NCI-H1417 (cell line): ENCODE results near the gene SMPD3.
A peak's percentile ranks its signal among the peaks of the same experiment; 100 is the strongest.

Experiments
- DNase-seq, 3 experiments: peaks; one replicate each; lab custom pipeline; 2025; lab: John Stamatoyannopoulos, UW

The SMPD3 gene

DNA sequence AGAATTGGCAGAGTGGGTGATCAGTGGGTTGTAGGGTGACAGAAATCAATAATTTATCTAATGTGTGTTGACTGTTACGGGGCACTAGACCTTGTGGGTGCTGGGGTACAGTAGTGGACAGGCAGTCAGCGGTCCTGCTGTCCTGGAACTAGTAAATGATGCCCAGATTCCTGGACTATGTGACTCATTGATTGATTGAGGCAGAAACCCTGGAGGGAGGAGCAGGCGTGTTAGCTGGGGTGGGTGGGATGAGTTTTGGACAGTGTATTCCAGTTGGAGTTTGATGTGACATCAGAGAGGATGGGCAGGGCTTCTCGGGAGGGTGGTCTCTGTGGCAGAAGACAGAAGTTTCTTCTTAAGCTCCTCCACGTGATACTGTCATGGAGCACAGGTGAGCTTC lies 113.1 kb downstream of the SMPD3 start:
- no peak for DNase-seq

DNA sequence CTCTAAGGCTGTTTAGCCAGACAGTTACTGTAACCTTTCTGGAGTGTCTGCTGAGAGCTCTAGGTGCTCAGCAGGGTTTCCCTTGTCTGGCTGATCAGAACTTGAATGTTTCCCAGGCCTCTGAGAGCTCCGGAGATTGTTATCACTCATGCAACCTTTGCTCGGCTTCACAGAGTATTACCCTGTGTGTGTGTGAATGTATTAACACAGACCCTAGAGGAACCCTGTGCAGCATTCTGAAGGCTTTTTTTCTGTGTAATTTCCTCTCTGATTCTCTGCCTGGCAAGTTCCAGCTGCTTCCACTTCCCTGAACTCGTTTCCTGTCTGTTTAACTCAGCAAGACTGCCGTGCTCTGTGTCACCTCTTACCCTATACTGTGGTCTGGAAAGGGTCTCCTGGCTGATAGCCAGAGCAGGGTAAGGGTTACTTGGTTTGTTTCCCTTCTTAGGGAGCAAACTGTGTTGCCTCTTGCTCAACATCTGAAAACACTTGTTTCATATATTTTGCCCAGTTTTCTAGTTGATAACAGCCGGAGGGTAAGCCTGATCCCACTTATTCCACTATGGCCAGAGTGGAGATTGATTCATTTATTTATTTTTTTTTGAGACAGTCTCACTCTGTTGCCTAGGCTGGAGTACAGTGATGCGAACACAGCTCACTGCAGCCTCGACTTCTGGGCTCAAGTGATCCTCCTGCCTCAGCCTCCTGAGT lies 115.7 kb downstream of the SMPD3 start:
- DNase-seq: peak in 2 of 3 experiments; percentile 36 to 59

DNA sequence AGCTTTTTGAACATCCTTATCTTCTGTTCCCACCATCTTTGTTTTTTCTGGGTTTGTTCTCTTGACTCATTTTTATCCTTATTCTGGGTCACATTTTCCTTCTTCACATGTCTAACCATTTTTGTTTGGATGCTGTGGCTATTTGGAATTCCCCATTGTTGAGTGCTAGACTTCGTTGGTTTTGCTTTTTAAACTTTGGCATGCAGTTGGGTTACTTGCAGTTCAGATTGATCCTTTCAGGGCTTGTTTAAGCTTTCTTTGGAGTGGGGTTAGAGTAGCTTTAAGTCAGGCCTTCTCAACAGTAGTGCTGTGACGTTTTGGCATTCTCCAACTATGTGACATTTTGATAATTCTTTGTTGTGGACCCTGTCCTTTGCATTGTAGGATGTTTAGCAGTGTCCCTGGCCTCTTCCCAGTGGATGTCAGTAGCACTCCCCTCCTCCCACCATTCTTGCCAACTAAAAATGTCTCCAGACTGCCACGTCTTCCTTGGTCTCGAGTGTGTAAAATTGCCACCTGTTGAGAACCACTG lies 116.4 kb downstream of the SMPD3 start:
- DNase-seq: no peak

DNA sequence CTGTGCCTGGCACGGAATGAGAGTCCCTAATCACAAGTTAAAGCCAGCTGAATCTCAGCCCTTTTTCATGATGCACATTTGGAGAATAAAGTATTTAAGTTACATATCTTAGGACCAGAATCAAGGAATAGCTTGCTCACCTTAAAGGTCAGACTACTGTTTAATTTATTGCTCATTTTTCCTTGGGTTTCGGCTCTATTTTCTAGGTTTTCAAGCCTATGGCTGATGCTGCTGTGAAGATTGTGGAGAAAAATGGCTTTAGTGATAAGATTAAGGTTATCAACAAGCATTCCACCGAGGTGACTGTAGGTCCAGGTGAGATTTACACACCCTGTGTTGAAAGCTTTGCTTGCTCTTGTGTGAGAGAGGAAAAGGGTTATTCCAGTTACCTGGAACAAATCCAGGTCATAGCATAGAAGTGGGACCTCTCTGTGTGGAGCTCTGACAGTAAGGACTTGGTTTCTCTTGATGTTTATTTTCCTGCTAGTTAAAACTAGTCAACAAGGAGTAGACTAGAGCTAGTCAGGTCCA lies 119.4 kb downstream of the SMPD3 start:
- no peak for DNase-seq

DNA sequence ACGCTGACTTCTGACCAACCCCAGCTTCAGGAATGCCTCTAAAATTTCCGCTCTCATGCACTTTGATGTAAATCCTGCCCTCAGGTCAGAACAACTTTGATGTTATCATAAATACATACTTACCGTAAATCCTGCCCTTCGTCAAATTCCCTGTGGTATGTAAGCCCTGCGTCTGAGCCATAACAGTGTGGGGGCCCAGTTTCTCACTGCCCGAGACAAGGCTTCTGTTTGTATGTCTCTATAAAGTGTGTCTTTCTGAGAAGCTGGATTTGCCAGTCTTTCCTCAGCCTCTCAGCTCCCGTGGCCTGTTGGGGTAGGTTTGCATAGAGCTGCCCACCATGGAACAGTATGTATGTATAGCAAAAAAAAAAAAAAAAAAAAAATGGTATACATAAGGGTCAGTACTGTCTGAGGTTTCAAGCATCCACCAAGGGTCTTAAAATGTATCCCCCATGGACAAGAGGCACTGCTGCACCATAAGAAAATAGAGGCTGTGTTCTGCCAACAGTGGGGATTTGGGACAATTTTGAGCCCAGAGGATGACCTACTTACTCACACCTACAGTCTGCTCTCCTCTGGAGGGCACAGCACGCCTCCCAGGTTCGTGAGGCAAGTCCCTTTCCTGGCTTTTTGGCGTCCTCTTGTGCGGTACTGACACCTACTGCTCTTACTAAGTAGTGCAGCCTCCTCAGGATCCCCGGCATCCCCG lies 120.0 kb downstream of the SMPD3 start:
- peak; percentile 68 to 89 (median 85) for DNase-seq

DNA sequence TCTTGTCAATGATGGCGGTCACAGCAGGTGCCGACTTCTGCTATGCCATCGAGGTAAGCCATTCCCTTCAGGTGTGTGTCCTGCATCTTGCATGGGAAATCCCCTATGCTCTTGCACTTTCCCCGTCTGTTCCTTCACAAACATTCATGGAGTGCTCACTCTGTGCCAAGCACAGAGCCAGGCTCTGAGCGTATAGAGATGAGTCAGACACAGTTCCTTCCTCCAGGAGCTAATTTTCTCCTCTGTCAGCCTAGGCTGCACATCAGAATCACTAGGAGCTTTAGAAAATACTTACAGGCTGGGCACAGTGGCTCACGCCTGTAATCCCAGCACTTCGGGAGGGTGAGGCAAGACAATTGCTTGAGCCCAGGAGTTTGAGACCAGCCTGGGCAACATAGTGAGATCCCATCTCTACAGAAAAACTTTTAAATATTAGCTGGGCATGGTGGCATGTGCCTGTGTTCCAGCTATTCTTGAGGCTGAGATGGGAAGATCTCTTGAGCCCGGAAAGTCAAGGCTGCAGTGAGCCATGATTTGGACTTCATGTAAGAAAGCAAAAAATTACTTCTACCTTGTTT lies 123.4 kb downstream of the SMPD3 start:
- DNase-seq: no peak

DNA sequence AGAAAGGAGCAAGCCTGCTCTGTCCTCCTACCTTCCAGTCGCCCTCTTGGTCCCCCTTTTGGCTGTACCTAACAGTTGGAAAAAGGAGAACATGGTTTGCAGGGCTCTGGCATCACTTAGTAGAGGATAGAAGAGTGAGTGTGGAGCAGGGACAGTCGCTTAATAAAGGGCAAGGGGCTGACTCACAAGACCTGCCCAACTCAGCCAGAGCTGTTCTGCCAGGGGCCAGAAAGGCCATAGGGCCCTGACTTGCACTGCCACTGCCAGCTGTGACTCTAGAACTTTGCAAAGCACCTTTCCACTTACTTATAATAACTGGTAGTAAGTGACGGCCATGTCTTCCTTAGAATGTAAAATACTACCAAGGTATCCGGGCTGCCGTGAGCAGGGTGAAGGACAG lies 124.0 kb downstream of the SMPD3 start:
- no peak for DNase-seq

DNA sequence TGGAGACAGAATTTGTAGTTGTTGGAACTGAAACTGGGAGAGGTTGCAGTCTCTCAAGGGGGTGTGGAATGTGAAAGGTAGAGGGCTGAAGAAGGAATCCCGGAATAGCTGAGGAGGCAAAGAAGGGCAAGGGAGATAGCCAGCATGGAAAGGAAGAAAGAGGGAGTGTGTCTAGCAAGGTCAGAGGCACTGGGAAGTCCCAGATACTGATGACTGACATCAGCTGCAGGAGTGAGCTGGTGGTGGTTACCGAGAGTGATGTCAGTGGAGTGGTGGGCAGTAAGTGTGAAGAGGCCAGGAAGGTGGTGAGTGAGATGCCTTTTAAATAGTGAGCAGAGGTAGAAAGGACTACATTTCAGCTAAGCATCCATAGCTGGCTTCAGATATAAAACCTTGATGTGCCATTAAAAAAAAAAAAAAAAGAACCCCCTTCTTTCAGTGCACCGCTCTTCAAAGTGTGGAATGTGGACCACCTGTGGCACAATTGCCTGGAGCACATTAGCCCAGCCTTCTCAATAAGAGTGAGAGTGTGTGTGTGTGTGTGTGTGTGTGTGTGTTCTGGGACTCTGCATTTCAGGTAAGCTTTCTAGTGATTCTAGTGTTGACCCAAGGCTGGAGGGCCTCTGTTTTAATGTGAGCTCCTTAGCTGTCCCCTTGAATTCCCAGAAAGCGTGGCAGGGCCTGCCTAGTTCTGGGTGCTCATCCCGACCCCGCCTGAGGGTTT lies 129.0 kb downstream of the SMPD3 start:
- peak in 1 of 3 experiments; percentile 89 for DNase-seq

DNA sequence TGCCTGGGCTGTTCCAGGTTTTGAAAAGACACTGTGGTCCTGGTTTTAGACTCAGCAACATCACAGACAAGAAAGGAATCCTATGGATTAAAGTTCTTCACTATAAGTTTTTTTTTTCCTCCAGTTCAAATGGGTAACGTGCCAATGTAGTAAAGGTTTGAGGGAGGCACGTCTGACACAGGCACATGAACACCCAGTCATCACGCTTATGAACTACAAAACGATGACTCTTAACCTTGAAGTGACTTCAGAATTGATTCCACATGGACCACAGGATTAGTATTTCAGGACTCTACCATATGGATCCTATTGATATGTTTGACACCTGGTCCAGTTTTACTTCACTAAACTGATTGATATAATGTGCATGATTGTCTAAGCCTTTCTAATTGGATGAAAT lies 135.2 kb downstream of the SMPD3 start:
- DNase-seq: no peak

DNA sequence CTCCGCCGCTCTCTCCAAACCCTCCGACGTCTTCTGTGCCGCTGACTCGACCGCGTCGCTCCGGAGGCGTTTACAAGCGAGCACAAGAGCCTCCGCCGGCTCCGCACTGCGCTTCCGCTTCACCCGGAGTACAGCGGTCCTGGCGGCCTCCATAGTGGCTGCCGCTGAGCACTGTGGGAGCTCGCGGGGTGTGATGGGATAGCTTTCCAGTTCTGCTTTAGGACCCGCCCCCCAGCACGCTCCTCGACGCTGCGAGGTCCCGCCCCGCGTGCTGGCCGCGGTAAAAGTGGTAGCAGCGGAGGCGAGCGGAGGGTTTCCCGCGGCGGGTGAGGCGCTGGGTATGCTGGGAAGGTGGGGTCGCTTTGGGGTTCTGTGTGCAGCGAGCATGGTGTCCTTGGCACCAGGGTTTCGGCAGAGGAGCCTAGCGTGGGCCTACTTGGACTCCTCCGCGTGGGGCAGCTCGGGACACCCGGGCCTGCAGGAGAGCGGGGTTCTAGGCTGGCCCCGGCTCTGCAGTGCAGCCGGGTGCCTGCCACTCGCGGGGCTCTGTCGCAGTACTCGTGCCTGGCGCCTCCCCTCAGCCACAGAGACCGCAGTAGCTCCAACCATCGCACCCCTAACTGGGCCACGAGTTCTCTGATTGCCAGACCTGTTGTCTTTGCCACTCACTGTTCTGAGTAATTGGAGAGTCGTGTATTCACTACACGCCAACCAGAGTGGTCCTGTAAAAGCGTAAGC lies 137.4 kb downstream of the SMPD3 start, which contains the start of the genes PRMT7 and SLC7A6OS:
Gene PRMT7, plus strand, starts transcription at position 246 of the 738 bp plus-strand sequence. CDS start 4,961 bp downstream, outside the sequence.
Gene SLC7A6OS, minus strand, starts transcription at position 173 of the 738 bp plus-strand sequence. Its CDS starts 20 bp downstream, at position 153.
- peak; percentile 78 to 92 (median 89) for DNase-seq

DNA sequence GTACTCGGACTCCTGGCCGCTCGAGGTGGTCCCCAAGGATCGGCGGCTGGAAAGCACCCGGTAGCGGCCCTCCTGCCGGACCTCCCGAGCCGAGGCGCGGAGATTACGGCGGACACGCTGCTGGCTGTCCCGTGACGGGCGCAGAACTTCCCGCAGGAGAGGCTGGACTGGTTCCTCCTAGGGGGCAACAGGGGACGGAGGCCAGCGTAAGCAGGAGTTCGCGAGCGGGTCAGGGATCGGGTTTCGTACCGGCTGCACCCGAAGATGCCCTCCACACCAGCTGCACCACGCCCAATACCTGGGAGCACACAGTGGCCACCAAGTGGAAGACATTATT lies 137.9 kb downstream of the SMPD3 start:
- DNase-seq: no peak

DNA sequence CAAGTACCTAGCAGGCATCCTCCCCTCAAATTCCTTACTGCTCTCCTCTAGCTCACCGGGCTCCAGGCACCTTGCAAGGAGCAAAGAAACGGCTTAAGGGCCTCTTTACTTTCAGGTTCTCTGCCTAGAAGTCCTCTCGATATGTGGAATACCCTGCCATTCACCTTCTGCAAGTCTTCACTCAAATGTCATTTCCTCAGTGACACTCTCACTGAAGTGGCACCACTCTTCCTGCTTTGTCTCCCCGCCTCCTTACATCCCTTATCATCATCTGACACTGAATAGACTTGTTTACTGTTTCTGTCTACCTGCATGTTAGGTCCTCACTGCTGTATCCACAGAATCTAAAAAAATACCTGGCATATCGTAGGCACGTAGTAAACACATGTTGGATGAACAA lies 138.5 kb downstream of the SMPD3 start:
- DNase-seq: no peak
